GM12864 (cell line): ENCODE data around the gene SLC22A23.

Experiments used
- DNase-seq: peaks from one replicate; pipeline ENCODE4 v3.0.0-alpha.2; 2011; ENCODE audit warnings: low read depth
- H3K4me3 ChIP-seq: 2 replicates; pipeline ENCODE4 v1.5.1; 2011; ENCODE audit warnings: mild to moderate bottlenecking, low read depth, low read length, control low read depth
- TF ChIP-seq, protein P1 (sequence below): IDR thresholded peaks from 2 replicates; pipeline ENCODE4 v1.5.1; 2011; ENCODE audit warnings: low read depth, mild to moderate bottlenecking, moderate library complexity, low read length, control low read depth, inconsistent platforms; ENCODE audit errors: missing control alignments

Gene SLC22A23

DNA sequence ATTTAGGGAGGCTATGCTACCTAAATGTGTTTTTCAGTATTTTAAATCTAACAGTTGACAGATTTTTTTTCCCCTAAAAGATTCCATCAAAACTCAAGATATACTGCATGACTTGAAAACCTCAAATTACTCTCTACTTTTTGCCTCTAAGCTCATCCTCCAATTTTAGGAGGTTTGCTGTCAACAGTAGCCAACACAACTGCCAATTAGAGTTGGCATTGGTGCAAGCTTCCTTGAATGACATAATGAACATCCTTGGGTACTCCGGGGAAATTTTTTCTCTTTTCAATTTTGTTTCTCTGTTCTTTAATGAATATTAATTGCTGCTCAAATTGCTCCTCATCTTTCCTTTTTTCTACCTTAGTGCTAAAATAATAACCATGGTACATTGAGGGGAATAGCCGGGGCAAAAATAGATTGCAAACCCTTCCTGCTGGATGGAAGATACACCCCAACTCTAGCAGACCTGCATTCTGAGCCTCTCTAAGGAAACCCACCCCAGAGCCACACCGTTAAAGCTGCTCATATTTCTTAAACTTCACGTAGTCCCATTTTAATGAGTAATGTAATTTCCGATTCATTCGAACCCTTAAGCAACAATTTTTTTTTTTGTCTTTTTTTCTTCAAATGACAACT, 34.3 kb downstream of the SLC22A23 start:
- TF ChIP-seq, protein P1, sequence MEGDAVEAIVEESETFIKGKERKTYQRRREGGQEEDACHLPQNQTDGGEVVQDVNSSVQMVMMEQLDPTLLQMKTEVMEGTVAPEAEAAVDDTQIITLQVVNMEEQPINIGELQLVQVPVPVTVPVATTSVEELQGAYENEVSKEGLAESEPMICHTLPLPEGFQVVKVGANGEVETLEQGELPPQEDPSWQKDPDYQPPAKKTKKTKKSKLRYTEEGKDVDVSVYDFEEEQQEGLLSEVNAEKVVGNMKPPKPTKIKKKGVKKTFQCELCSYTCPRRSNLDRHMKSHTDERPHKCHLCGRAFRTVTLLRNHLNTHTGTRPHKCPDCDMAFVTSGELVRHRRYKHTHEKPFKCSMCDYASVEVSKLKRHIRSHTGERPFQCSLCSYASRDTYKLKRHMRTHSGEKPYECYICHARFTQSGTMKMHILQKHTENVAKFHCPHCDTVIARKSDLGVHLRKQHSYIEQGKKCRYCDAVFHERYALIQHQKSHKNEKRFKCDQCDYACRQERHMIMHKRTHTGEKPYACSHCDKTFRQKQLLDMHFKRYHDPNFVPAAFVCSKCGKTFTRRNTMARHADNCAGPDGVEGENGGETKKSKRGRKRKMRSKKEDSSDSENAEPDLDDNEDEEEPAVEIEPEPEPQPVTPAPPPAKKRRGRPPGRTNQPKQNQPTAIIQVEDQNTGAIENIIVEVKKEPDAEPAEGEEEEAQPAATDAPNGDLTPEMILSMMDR = no peak
- no peak overlapping the region for H3K4me3 ChIP-seq
- no peak for DNase-seq

DNA sequence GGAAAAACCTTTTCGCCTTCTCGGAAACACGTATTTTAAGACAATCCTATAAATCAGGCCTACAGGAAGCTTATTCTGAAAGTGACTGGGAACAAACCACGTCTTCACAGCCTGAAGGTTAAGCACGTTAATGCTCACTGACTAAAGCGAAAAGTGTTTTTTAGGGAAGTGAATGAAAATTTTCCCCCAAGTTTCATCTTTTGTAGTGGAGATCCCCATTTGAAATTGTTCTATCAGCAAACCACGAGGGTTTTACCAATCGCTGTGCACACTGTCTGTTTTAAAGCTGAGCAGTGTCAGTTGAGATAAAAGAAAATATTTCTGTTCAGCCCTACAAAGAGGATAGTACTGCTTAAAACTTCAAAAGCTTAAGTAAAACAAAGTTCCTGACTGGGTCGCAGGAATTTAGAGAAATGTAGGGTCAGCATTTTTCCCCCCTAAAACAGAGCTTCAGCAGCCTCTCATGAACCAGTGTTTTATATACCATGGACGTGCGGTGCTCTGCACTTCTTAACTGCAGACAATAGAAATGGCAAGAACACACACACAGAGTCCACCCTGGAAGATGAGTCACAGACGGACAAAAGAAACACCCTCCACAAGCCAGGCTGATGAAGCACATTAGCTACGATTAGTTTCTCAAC, 34.9 kb downstream of the SLC22A23 start:
- H3K4me3 ChIP-seq = no peak overlapping the region
- no peak for DNase-seq
- TF ChIP-seq, protein P1 = no peak

DNA sequence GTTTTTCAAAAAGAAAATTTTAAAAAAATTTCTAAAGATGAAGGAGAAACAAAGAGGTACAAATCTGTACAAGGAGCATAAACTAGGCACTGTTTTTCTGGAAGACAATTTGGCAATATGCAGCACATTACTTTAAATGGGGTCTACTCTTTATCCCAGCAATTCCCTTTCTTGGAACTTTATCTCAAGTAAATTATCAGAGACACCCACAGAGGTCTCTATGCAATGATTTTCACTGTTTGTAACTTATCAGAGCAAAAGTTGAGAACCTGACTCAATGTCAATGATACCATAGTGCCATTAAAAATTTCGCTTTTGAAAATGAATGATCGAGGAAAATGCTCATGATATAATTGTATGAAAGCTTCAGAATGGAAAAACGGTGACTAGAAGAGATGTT, 35.7 kb downstream of the SLC22A23 start:
- no peak for DNase-seq
- H3K4me3 ChIP-seq = no peak overlapping the region
- TF ChIP-seq, protein P1 = no peak

DNA sequence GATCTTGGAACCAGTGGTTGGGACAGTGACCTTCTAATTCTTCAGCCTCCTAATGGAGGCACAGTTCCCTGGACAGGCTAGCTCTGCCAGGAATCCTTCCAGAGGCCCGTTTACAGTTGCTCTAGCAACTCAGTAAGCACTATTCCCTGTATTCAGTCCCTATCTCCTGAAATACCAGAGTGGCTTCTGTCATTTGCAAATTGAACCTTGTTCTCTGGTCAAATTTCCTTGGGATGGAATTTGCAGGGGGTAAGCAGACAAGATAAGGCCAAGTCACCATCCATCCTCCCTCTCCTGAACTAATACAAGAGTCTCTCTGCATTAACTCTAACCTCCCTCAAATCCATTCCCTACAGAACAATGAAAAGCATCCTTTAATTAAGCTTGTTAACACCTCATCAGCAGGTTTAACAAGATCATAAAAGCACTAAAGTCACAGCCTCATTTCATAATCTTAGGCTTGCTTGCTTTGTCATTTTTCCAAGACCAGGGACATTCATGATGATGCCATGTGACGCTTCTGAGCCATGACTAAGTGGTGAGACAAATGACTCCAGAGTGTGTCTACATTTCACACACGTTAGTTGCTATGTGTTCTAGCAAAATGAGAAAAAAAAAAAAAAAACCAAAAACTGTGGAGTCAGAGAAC, 37.1 kb downstream of the SLC22A23 start:
- no peak for DNase-seq
- no peak overlapping the region for H3K4me3 ChIP-seq
- TF ChIP-seq, protein P1 = no peak

DNA sequence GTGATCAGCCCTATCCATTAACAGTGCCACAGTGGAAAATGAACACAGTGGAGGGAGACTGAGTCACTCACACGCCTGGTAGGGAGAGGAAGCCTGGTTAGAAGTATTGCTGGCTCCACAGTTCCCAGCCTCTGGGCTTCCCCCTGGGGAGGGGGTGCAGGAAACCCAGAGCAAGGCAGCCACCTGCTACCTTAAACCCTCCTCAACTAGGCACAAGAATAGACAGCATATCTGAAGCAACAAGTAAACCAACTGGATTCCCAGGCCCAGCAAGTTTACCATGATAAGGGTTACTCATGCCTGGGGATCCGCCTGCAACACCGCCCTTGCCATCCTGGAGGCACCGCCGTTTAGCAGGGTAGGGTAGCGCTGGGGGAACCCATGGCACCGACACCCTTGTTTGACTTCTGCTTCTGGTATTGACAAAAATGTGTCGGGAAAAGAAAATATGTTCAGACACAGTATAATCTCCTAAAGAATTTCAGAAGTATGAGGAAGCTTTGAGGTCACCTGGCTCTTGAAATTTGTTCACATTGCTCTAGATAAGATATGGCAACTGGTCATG, 38.3 kb downstream of the SLC22A23 start:
- DNase-seq = no peak
- TF ChIP-seq, protein P1 = no peak
- H3K4me3 ChIP-seq = no peak overlapping the region

DNA sequence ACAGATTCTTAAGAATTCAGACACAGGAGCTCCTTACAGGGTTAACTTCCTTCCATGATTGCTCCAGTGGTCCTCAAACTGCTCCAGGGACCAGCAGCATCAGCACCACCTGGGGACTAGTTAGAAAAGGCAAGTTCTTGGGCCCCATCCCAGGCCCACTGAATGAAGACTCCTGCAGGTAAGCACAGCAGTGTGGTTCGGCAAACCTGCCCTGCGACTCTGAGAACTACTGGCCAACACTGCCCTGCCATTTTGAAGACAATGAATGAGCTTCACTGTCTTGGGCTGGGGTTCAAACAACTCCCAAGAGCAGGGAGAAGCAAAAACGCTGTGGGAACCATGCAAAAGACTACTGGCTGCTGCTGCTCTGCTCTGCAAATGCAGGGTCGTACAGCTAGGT, 39.4 kb downstream of the SLC22A23 start:
- H3K4me3 ChIP-seq = no peak overlapping the region
- TF ChIP-seq, protein P1 = no peak
- no peak for DNase-seq
